MV-4-11 (cell line): ENCODE results near the gene TJAP1.
A peak's percentile ranks its signal among the peaks of the same experiment; 100 is the strongest.

ENCODE experiments used
- DNase-seq: peaks from one replicate; lab custom pipeline; 2025; lab: John Stamatoyannopoulos, UW

Gene TJAP1, protein sequence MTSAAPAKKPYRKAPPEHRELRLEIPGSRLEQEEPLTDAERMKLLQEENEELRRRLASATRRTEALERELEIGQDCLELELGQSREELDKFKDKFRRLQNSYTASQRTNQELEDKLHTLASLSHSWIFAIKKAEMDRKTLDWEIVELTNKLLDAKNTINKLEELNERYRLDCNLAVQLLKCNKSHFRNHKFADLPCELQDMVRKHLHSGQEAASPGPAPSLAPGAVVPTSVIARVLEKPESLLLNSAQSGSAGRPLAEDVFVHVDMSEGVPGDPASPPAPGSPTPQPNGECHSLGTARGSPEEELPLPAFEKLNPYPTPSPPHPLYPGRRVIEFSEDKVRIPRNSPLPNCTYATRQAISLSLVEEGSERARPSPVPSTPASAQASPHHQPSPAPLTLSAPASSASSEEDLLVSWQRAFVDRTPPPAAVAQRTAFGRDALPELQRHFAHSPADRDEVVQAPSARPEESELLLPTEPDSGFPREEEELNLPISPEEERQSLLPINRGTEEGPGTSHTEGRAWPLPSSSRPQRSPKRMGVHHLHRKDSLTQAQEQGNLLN

DNA sequence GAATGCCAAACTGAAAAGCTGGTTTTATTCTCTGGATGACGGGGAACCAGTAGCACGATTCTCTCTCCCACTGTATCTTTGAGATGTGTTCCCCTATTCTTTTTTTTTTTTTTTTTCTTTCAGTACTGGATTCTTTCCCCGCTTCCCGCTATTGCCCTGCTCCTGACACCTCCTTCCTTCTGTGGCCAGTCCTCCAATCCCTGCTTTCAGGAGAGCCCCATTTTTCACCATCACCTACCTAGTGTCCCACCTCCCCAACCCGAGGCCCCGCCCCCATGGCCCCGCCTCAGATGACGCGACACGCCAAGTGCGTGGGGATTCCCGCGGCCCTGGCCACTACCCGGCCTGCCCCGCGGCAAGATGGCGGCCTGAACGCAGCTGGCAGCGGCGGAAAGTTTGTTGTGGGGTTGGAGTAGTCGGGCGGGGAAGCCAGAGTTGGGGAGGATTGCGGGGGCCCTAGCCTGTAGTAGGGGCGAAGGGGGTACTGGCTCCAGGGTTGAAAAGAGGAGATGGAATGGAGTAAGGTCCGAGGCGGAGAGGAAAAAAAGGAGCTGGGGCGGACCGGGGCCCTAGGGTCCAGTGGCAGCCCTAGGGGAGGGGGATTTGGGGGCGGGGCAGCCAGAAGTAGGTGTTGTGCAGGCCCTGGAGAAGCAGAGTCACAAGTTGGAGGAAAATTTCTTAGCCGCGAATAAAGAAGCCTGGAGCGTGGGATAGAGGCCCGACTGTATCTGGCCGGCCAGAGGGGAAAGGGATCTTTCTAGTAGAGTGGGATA lies at the start of gene TJAP1:
TJAP1 (plus strand) TSS at position 336 of the 773 bp plus-strand sequence. CDS start 21,432 bp downstream, outside the sequence.
- DNase-seq = peak; percentile 53

- DNase-seq = no peak
Observed at GRCh38 chr6:43428112-43428570, 49.2 kb upstream of the TJAP1 start.

GRCh38 chr6:43428874-43429273 lies 48.5 kb upstream of the TJAP1 start:
- no peak for DNase-seq

- no peak for DNase-seq
Observed at GRCh38 chr6:43432009-43432945, 45.1 kb upstream of the TJAP1 start.

- DNase-seq = no peak
Observed at GRCh38 chr6:43433148-43433547, 44.2 kb upstream of the TJAP1 start.

DNA sequence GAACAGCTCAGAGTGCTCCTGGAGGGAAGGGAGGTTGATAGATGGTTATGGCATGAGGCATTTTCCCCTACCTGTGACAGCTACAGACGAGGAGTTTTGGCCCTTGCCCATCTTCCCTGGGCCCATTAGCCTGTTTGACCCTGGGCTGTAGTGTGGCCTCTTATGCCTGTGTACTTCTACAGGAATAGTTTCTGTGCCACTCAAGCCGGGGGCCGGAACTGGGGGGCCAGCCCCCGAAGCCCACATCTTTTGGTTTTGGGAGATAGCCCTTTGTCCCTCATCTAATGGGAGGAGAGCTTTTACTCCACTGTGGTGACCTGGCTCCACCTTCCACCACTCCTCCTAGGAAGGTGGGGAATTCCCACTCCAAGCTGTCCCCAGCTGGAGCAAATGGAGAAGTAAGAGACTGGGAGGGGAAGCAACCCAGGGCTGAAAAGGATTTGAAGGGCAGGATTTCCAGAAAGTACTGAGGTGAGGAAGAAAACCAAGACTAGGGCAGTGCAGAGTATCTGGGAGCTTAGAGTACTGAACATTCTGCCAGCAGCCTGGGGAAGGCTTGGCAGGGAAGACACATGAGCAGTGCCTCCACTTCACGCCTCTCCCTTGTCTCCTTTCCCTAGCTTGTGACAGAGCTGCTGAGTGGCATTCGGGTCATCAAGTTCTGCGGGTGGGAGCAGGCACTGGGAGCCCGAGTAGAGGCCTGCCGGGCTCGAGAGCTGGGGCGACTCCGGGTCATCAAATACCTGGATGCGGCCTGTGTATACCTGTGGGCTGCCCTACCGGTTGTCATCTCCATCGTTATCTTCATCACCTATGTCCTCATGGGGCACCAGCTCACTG lies 43.1 kb upstream of the TJAP1 start:
- DNase-seq = no peak

- DNase-seq = no peak
Observed at GRCh38 chr6:43434943-43435342, 42.4 kb upstream of the TJAP1 start.

GRCh38 chr6:43435682-43436437 lies 41.5 kb upstream of the TJAP1 start:
- no peak for DNase-seq

- DNase-seq = no peak
Observed at GRCh38 chr6:43436577-43437282, 40.6 kb upstream of the TJAP1 start.

GRCh38 chr6:43437700-43438099 lies 39.7 kb upstream of the TJAP1 start:
- DNase-seq = no peak

- no peak for DNase-seq
Observed at GRCh38 chr6:43442935-43443334, 34.4 kb upstream of the TJAP1 start.

- DNase-seq = no peak
Observed at GRCh38 chr6:43444036-43444435, 33.3 kb upstream of the TJAP1 start.

DNA sequence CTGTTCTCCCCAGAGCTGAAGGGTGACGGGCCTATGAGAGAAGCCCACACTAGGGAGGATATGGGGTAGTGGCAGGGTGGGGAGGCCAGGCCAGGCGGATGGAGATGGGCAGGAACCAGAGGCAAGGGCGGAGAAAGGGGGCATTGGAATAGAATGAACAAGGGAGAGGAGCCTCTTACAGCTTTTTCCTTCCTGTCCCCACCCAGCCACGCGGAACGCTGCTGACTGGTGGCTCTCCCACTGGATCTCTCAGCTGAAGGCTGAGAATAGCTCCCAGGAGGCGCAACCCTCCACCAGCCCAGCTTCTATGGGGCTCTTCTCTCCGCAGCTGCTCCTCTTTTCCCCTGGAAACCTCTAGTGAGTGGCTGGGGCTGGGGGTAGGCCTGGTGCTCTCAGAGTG lies 32.8 kb upstream of the TJAP1 start:
- DNase-seq = no peak

GRCh38 chr6:43445576-43445975 lies 31.8 kb upstream of the TJAP1 start:
- no peak for DNase-seq

- no peak for DNase-seq
Observed at GRCh38 chr6:43447604-43448003, 29.8 kb upstream of the TJAP1 start.

DNA sequence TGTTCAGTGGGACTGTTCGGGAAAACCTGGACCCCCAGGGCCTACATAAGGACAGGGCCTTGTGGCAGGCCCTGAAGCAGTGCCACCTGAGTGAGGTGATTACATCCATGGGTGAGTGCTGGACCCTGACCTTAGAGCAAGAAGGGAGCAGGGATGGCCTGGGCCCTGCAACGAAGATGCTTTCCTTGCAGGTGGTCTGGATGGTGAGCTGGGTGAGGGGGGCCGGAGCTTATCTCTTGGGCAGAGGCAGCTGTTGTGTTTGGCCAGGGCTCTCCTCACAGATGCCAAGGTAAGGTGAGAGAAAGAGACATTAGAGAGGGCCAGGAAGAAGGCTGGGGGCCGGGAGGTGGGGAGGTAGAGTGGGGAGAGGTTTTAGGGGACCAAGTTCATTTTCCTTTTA lies 28.5 kb upstream of the TJAP1 start:
- DNase-seq = no peak

GRCh38 chr6:43450699-43451131 lies 26.7 kb upstream of the TJAP1 start:
- no peak for DNase-seq

GRCh38 chr6:43451348-43451747 lies 26.0 kb upstream of the TJAP1 start:
- no peak for DNase-seq

DNA sequence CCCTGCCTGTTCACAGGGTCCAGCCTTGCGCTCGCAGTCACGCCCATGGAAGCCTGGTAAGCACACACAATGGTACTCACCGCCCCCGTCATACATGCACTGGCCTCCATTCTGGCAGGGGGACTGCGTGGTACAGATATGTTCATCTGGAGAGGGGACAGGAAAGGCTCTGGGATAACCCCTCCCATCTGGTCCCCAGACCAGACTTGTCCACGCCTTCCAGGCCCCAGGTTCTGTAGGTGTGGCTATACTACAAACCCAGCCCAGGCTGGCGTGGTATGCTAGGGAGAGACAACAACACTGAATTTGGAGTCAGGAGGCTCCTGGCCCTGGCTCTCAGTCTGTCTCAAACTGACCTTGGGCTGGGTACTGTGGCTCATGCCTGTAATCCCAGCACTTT lies 25.4 kb upstream of the TJAP1 start:
- DNase-seq = no peak
